ENCODE results near the gene ABHD1.
A peak's percentile ranks its signal among the peaks of the same experiment; 100 is the strongest.
"Not testable (repeated sequence)": the region's sequence is repeated elsewhere in the genome, so short reads cannot be mapped to it uniquely, and the experiment has no call there.

Gene ABHD1

GRCh38 chr2:27110603-27111352 is 12.8 kb upstream of the ABHD1 start:
- not testable (repeated sequence) for DNase-seq (ENCODE audit: low spot score)

- DNase-seq (ENCODE audit: low spot score): not testable (repeated sequence)
Observed at GRCh38 chr2:27111392-27112078, 12.1 kb upstream of the ABHD1 start.

GRCh38 chr2:27115519-27115918 is 8.1 kb upstream of the ABHD1 start:
- DNase-seq (ENCODE audit: low spot score): no peak

- no peak for DNase-seq (ENCODE audit: low spot score)
Observed at GRCh38 chr2:27117995-27118524, 5.6 kb upstream of the ABHD1 start.

- no peak for DNase-seq (ENCODE audit: low spot score)
Observed at GRCh38 chr2:27118525-27119329, 4.9 kb upstream of the ABHD1 start, which contains the start of gene CGREF1. Gene CGREF1 (minus strand): TSS chr2:27119128. CDS start chr2:27104366, 14,762 bp downstream.

- not testable (repeated sequence) for DNase-seq (ENCODE audit: low spot score)
Observed at GRCh38 chr2:27119330-27119670, 4.3 kb upstream of the ABHD1 start.

GRCh38 chr2:27121906-27122305 is 1.7 kb upstream of the ABHD1 start:
- no peak for DNase-seq (ENCODE audit: low spot score)

- DNase-seq (ENCODE audit: low spot score): no peak
Observed at GRCh38 chr2:27122791-27123190, 824 bp upstream of the ABHD1 start.

GRCh38 chr2:27125104-27125503 is 1.5 kb downstream of the ABHD1 start:
- DNase-seq (ENCODE audit: low spot score): no peak

GRCh38 chr2:27126252-27126710 is 2.7 kb downstream of the ABHD1 start:
- no peak for DNase-seq (ENCODE audit: low spot score)

- DNase-seq (ENCODE audit: low spot score): no peak
Observed at GRCh38 chr2:27127883-27128667, 4.5 kb downstream of the ABHD1 start.

- no peak for DNase-seq (ENCODE audit: low spot score)
Observed at GRCh38 chr2:27128668-27129571, 5.3 kb downstream of the ABHD1 start.

GRCh38 chr2:27130396-27130795 is 6.8 kb downstream of the ABHD1 start:
- no peak for DNase-seq (ENCODE audit: low spot score)

GRCh38 chr2:27131429-27131828 is 7.8 kb downstream of the ABHD1 start:
- DNase-seq (ENCODE audit: low spot score): no peak

- peak; percentile 31 for DNase-seq (ENCODE audit: low spot score)
Observed at GRCh38 chr2:27133195-27133875, 9.7 kb downstream of the ABHD1 start.

GRCh38 chr2:27133905-27134780 is 10.5 kb downstream of the ABHD1 start, which contains the start of gene PREB:
Gene PREB (minus strand): TSS chr2:27134636. CDS start chr2:27134421, 215 bp downstream.
- peak; percentile 97 for DNase-seq (ENCODE audit: low spot score)

- DNase-seq (ENCODE audit: low spot score): no peak
Observed at GRCh38 chr2:27134781-27135477, 11.3 kb downstream of the ABHD1 start.

GRCh38 chr2:27135478-27135955 is 11.9 kb downstream of the ABHD1 start:
- DNase-seq (ENCODE audit: low spot score): no peak

All from kidney capillary endothelial cell (primary cell).